Measurements from ENCODE around the gene URB2.
A peak's percentile ranks its signal among the peaks of the same experiment; 100 is the strongest.

The URB2 gene

DNA sequence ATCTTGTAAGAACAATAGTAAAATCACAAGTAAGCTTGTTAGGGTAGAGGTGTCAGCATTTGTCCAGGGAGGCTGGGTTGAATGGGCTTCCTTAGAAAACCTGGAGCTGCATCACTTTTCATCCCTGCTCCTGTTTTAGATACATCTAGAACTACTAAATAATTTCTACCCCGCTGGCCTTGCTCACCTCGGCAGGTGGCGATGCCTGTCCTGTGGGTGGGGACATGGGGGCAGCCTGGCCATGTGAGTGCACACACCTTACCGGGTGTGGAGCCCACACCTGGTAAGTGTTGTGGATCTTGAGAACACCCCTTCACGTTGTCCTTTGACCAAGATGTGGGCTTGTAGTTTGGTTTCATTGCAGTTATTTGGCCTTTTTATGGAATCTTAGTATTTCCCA lies 29.7 kb downstream of the URB2 start:
- no peak overlapping the region for H3K4me3 ChIP-seq (ENCODE audit: low read depth, low read length)
- DNase-seq (ENCODE audit: low read depth): no peak
- TF ChIP-seq CTCF (IDR thresholded peaks at IDR 0.05; ENCODE audit: low read depth, low read length, missing control alignments): no peak

- no peak overlapping the region for H3K4me3 ChIP-seq (ENCODE audit: low read depth, low read length)
- no peak for DNase-seq (ENCODE audit: low read depth)
- no peak for TF ChIP-seq CTCF (IDR thresholded peaks at IDR 0.05; ENCODE audit: low read depth, low read length, missing control alignments)
Measured at GRCh38 chr1:229657993-229658755, 32.1 kb downstream of the URB2 start.

DNA sequence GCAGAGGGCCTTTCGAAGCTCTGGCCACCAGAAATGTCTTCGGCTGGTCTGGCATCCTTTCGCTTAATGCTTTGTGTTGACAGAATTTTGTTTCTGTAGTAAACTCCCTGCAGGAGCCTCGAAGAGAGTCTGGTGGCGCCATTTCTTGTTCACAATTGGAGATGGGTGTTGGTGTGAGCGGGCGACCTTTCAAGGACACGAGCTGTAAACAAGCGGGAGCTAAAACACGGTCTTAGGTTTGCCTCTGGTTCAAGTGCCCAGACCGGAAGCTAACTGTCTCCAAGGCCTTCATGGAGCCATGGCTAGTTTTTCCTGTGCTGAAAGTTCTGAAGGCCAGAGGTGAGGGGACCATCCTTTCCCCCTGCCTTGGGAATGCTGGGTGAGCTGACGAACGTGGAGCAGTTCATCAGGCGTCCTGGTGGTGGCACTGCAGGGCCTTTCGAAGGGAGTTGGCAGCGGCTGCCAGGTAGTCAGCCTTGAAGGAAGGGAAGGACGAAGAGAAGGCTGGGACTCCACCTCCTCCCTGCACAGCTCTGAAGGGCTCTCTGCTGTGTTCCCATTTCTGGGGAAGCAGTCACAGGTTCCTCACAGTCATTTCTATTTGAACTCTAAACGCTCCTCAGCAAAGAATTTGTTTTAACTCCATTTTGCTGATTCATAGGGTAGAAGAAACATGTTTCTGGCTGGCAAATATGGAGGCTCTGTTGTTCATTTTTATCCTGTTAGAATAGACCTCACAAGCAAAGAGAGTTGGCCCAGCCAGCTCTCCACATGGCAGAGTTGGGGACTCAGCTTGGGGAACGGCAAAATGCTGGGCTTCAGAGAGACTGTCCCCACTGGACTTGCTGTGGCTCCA lies 35.2 kb downstream of the URB2 start:
- peak; percentile 93 for TF ChIP-seq CTCF (IDR thresholded peaks at IDR 0.05; ENCODE audit: low read depth, low read length, missing control alignments)
- DNase-seq (ENCODE audit: low read depth): no peak
- no peak overlapping the region for H3K4me3 ChIP-seq (ENCODE audit: low read depth, low read length)

- DNase-seq (ENCODE audit: low read depth): no peak
- TF ChIP-seq CTCF (IDR thresholded peaks at IDR 0.05; ENCODE audit: low read depth, low read length, missing control alignments): no peak
Measured at GRCh38 chr1:229661897-229662296, 35.9 kb downstream of the URB2 start.

DNA sequence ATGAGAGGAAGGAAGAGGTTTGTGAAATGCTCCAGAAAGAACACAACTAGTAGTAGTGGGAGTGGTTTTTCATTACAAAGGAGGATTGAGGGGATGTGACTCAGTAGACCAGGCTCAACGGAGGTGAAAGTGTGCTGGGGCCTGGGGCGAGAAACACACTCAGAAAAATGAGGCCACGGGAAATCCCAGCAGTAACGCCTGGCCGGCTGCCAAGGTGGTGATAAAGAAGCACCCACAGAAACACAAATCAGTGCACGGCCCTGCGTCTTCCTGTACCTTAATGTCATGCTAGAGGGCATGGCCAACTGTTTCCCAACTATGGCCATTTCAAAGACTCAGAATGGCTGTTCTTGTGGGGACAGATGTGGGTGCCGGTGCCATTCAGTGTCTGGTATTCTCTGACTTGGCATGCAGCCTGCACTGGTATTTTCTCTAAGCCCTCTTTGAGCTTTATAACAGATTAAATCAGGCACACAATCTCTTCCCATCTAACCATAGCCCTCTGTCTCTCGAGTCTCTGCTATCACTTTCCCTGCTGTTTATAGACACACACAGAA lies 38.2 kb downstream of the URB2 start:
- TF ChIP-seq CTCF (IDR thresholded peaks at IDR 0.05; ENCODE audit: low read depth, low read length, missing control alignments): no peak
- no peak overlapping the region for H3K4me3 ChIP-seq (ENCODE audit: low read depth, low read length)
- peak; percentile 24 for DNase-seq (ENCODE audit: low read depth)

More at GRCh38 chr1:229661897-229662296, 35.9 kb downstream of the URB2 start:
- no peak overlapping the region for H3K4me3 ChIP-seq (ENCODE audit: low read depth, low read length)

DNA sequence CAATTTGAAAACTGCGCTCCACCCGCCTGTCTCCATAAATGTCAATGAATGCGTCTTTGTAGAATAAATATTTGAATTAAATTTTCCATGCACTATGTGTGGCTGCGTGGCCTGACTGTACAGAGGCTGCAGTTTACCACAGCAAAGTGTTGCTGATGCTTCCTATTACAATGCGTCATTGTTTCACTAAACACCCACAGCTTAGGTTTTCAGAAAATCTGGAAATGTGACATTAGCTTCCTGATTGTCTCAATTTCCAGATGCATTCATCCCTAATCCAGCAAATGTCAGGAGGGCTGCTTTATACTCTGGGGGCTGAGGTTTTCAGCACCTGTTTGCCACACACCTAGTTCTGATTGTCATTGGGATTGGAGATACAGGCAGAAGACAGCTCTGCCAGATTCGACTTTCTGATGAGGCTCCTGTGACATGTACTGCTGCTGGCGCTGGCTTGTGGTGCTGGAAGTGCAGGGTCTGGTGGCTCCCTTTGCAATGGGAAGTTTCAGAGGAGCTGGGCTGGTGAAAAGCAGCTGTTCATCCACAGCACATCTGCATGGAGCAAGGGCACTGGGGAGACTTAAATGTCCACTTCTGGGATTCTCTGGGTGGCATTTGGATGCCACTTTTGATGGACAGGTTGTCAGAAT lies 40.0 kb downstream of the URB2 start:
- TF ChIP-seq CTCF (IDR thresholded peaks at IDR 0.05; ENCODE audit: low read depth, low read length, missing control alignments): no peak
- no peak for DNase-seq (ENCODE audit: low read depth)
- no peak overlapping the region for H3K4me3 ChIP-seq (ENCODE audit: low read depth, low read length)
